HepG2 (cell line): ENCODE data around the gene RABGGTA. TPM values are rescaled to one million over a fixed set of nuclear protein-coding genes. Genes with fewer than 3 reads are reported as not detected.

Experiments
- AGO2 ChIP-seq: fragments of 200-400 bp; formaldehyde crosslinking; optimal IDR thresholded peaks from 2 replicates; pipeline ENCODE3; 2017; ENCODE audit warnings: mild to moderate bottlenecking, low read depth, low read length, moderate library complexity
- GTF3A ChIP-seq: sonication (generic); formaldehyde crosslinking; conservative IDR thresholded peaks from 2 replicates; pipeline ENCODE4 v1.4.0; 2020; ENCODE audit warnings: mild to moderate bottlenecking, missing genetic modification reagents
- KLF12 ChIP-seq: sonication (generic); formaldehyde crosslinking; IDR thresholded peaks from 2 replicates; pipeline ENCODE4 v1.4.0; 2020; ENCODE audit warnings: missing genetic modification reagents, borderline replicate concordance
- TBX2 ChIP-seq: sonication (generic); formaldehyde crosslinking; IDR thresholded peaks from 2 replicates; pipeline ENCODE4 v1.5.0; 2020; ENCODE audit warnings: missing genetic modification reagents, mild to moderate bottlenecking, borderline replicate concordance
- TCF7 ChIP-seq: sonication (generic); IDR thresholded peaks from 2 replicates; pipeline ENCODE4 v1.6.1; 2016; ENCODE audit warnings: antibody characterized with exemption, low read depth
- ZNF180 ChIP-seq: sonication (generic); formaldehyde crosslinking; IDR thresholded peaks from 2 replicates; pipeline ENCODE4 v1.4.0; 2020; ENCODE audit warnings: low read depth, missing genetic modification reagents, borderline replicate concordance
- ZNF761 ChIP-seq: sonication (generic); formaldehyde crosslinking; conservative IDR thresholded peaks from 2 replicates; pipeline ENCODE4 v1.4.0; 2020; ENCODE audit warnings: mild to moderate bottlenecking, missing genetic modification reagents
- ZNF883 ChIP-seq: sonication (generic); formaldehyde crosslinking; IDR thresholded peaks from 2 replicates; pipeline ENCODE4 v1.5.1; 2020; ENCODE audit warnings: mild to moderate bottlenecking, missing genetic modification reagents; ENCODE audit errors: not compliant biosample characterization
- polyA plus RNA-seq, 8 experiments: library from polyadenylated mRNA; depleted of rRNA in 3 of 8; stranded (reverse) in 7 of 8; unstranded in 1 of 8; fragments of >200 nt; fragmentation: Illumina TruSeq in 4 of 8; extraction: Trizol in 4 of 8; gene quantifications; 2 replicates each; pipeline versions ENCODE4 v1.2.1 to v1.2.3, GENCODE V29; 2011 to 2016; ENCODE audit warnings: low read depth in 4 of 8, missing spikeins in 1 of 8, mixed read lengths in 1 of 8; ENCODE audit not compliant: insufficient read depth in 1 of 8
- total RNA-seq, 5 experiments: library from RNA; depleted of rRNA; stranded (reverse); fragments of >200 nt; fragmentation: Illumina TruSeq; extraction: Trizol; gene quantifications; 2 replicates each; pipeline ENCODE4 v1.2.3, GENCODE V29; 2016; ENCODE audit warnings: low read depth in 1 of 5
- TF ChIP-seq, protein P1 (sequence below): sonication (generic); formaldehyde crosslinking; IDR thresholded peaks from 2 replicates; pipeline ENCODE4 v1.4.0; 2020; ENCODE audit warnings: missing genetic modification reagents
- TF ChIP-seq, protein P2 (sequence below): sonication (generic); formaldehyde crosslinking; IDR thresholded peaks from 2 replicates; pipeline ENCODE4 v1.5.0; 2020; ENCODE audit warnings: mild to moderate bottlenecking, missing genetic modification reagents
- TF ChIP-seq, protein P3 (sequence below): sonication (generic); formaldehyde crosslinking; IDR thresholded peaks from 2 replicates; pipeline ENCODE4 v1.4.0; 2020; ENCODE audit warnings: missing genetic modification reagents

The RABGGTA gene
- total and polyA plus RNA-seq, 2 of the 13 experiments (the other 11 are each of a cell fraction or from before 2014, with no cell fraction given): 57.9 to 90.8 TPM

DNA sequence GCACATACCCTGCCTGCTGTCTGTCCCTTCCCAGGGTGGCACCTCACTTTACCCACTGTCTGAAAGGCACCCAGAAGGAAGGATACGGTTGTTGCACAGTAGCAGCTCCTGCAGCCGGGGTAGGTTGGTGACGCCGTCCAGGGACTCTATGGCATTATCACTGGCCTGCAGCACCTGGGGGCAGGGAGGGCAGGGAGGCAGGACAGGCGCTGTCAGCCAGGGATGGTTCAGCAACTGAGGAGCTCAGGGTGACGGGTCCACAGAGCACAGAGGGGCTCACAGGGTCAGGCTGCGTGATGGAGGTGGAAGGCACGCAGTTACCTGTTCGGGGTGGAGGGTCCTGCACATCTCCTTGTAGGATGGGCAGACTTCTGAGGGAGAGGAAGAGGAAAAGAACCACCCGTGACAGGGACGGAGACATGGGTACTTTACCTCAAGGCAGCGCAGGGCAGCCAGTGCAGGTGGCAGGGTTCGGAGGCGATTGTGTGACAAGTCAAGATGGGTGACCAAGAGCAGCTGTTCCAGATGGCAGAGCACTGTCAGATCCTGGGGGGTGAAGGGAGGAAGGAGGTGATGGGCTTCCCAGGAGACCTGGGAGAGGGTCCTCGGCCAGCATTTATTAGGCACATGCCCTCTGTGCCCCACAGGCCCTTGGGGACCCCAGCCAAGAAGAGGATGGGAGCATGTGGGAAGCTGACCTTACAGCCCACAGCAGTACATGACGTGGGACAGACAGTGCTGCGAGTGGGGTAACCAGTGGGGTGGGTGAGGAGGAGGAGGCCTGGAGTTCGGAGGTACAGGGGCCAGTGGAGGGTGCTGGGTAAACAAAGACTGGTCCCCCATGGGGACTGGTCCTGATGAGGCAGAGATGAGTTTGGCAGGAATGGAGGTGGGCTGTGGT, 4.8 kb downstream of the RABGGTA start (continued):
- TF ChIP-seq ZNF180 (CRISPR knock-in tag) (no peak), GTF3A (CRISPR knock-in tag) (no peak), TBX2 (CRISPR knock-in tag) (no peak), KLF12 (CRISPR knock-in tag) (no peak), ZNF883 (CRISPR knock-in tag) (peak; percentile 14), ZNF761 (no peak), TCF7 (no peak), AGO2 (peak; percentile 34)
- TF ChIP-seq, protein P1, sequence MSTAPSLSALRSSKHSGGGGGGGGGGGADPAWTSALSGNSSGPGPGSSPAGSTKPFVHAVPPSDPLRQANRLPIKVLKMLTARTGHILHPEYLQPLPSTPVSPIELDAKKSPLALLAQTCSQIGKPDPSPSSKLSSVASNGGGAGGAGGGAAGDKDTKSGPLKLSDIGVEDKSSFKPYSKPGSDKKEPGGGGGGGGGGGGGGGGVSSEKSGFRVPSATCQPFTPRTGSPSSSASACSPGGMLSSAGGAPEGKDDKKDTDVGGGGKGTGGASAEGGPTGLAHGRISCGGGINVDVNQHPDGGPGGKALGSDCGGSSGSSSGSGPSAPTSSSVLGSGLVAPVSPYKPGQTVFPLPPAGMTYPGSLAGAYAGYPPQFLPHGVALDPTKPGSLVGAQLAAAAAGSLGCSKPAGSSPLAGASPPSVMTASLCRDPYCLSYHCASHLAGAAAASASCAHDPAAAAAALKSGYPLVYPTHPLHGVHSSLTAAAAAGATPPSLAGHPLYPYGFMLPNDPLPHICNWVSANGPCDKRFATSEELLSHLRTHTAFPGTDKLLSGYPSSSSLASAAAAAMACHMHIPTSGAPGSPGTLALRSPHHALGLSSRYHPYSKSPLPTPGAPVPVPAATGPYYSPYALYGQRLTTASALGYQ (CRISPR knock-in tag): no peak
- TF ChIP-seq, protein P2, sequence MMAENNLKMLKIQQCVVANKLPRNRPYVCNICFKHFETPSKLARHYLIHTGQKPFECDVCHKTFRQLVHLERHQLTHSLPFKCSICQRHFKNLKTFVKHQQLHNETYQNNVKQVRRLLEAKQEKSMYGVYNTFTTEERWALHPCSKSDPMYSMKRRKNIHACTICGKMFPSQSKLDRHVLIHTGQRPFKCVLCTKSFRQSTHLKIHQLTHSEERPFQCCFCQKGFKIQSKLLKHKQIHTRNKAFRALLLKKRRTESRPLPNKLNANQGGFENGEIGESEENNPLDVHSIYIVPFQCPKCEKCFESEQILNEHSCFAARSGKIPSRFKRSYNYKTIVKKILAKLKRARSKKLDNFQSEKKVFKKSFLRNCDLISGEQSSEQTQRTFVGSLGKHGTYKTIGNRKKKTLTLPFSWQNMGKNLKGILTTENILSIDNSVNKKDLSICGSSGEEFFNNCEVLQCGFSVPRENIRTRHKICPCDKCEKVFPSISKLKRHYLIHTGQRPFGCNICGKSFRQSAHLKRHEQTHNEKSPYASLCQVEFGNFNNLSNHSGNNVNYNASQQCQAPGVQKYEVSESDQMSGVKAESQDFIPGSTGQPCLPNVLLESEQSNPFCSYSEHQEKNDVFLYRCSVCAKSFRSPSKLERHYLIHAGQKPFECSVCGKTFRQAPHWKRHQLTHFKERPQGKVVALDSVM: no peak
- TF ChIP-seq, protein P3, sequence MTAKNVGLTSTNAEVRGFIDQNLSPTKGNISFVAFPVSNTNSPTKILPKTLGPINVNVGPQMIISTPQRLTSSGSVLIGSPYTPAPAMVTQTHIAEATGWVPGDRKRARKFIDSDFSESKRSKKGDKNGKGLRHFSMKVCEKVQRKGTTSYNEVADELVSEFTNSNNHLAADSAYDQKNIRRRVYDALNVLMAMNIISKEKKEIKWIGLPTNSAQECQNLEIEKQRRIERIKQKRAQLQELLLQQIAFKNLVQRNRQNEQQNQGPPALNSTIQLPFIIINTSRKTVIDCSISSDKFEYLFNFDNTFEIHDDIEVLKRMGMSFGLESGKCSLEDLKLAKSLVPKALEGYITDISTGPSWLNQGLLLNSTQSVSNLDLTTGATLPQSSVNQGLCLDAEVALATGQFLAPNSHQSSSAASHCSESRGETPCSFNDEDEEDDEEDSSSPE (CRISPR knock-in tag): no peak
- TF ChIP-seq, all 625 proteins: peak for 7
